NT2/D1 (cell line): ENCODE data around the gene DNASE1.
"Not testable (repeated sequence)": the region's sequence is repeated elsewhere in the genome, so short reads cannot be mapped to it uniquely, and the experiment has no call there.

ENCODE experiments used
- DNase-seq: peaks from one replicate; pipeline ENCODE4 v3.0.0-alpha.2; 2011; ENCODE audit warnings: low read depth, low spot score
- H3K27me3 ChIP-seq: 2 replicates; pipeline ENCODE4 v1.6.0; 2011; ENCODE audit warnings: mild to moderate bottlenecking; ENCODE audit not compliant: insufficient read length, insufficient read depth
- H3K36me3 ChIP-seq: 2 replicates; pipeline ENCODE4 v1.6.1; 2011; ENCODE audit warnings: mild to moderate bottlenecking, low read length, mixed read lengths; ENCODE audit not compliant: insufficient read depth, insufficient read length
- H3K4me1 ChIP-seq: 2 replicates; pipeline ENCODE4 v1.5.1; 2011; ENCODE audit not compliant: insufficient read depth, insufficient read length
- H3K4me3 ChIP-seq: 2 replicates; pipeline ENCODE4 v1.5.1; 2011; ENCODE audit warnings: low read depth; ENCODE audit not compliant: insufficient read length
- H3K9ac ChIP-seq: 2 replicates; pipeline ENCODE4 v1.6.0; 2011; ENCODE audit warnings: low read depth; ENCODE audit not compliant: insufficient read length
- H3K9me3 ChIP-seq: 2 replicates; pipeline ENCODE4 v1.5.1; 2011; ENCODE audit warnings: mild to moderate bottlenecking, low read length; ENCODE audit not compliant: insufficient read depth
- SUZ12 ChIP-seq: IDR thresholded peaks from 2 replicates; pipeline ENCODE4 v1.6.1; 2011; ENCODE audit not compliant: insufficient read length, insufficient read depth; ENCODE audit errors: extremely low read depth
- YY1 ChIP-seq: IDR thresholded peaks from 2 replicates; pipeline ENCODE4 v1.6.1; 2011; ENCODE audit not compliant: insufficient read length, insufficient read depth
- ZNF274 ChIP-seq: IDR thresholded peaks from 2 replicates; pipeline ENCODE4 v1.6.1; 2011; ENCODE audit warnings: mild to moderate bottlenecking, low read depth, low read length

Gene DNASE1, protein sequence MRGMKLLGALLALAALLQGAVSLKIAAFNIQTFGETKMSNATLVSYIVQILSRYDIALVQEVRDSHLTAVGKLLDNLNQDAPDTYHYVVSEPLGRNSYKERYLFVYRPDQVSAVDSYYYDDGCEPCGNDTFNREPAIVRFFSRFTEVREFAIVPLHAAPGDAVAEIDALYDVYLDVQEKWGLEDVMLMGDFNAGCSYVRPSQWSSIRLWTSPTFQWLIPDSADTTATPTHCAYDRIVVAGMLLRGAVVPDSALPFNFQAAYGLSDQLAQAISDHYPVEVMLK

GRCh38 chr16:3654249-3654991 is at the start of gene DNASE1:
Gene DNASE1, plus strand, starts transcription at chr16:3654691. Its CDS starts 683 bp downstream, at chr16:3655374.
- Histone ChIP-seq H3K27me3 (no peaks in the 10 kb centered on the region), H3K4me3 (no peak within 1 kb of the TSS), H3K36me3 (peaks cover 86% of the 10 kb centered on the region), H3K9me3 (no peaks in the 10 kb centered on the region), H3K9ac (no peak within 1 kb of the TSS), H3K4me1 (peaks cover 18% of the 10 kb centered on the region)
- peak; percentile 68 for DNase-seq
- TF ChIP-seq ZNF274 (no peak), SUZ12 (no peak)

DNA sequence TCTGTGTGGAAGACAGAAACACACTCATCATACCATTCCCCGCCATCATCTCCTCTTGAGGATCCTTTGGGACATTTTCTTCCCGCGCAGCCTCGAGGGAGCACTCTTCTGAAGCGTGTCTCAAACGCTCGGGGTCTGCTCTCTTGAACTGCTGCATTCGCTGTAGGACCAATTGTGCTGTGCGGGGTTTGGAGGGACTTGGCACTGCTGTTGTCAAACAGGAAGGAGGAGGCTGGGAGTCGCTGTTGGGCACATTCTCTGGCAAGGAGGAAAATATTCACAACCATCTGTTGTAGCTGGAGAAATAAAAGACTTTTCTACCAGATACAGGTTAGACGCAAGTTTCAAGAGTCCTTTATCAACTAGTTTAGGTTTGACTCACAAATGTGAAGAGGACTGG is 48.0 kb upstream of the DNASE1 start:
- Histone ChIP-seq H3K4me1 (no peaks in the 10 kb centered on the region), H3K4me3 (no peak overlapping the region), H3K9ac (no peak overlapping the region), H3K9me3 (no peaks in the 10 kb centered on the region), H3K36me3 (peaks cover 51% of the 10 kb centered on the region), H3K27me3 (no peaks in the 10 kb centered on the region)
- no peak for DNase-seq
- no peak for TF ChIP-seq ZNF274
- no peak for TF ChIP-seq SUZ12
- TF ChIP-seq YY1: no peak

- peaks cover 44% of the 10 kb centered on the region for H3K36me3 ChIP-seq
- no peak overlapping the region for H3K4me3 ChIP-seq
- TF ChIP-seq YY1 (no peak), SUZ12 (no peak), ZNF274 (no peak)
- no peaks in the 10 kb centered on the region for H3K4me1 ChIP-seq
- H3K9ac ChIP-seq: no peak overlapping the region
- H3K27me3 ChIP-seq: no peaks in the 10 kb centered on the region
- DNase-seq: no peak
- H3K9me3 ChIP-seq: no peaks in the 10 kb centered on the region
Measured at GRCh38 chr16:3607161-3607560, 47.3 kb upstream of the DNASE1 start.

DNA sequence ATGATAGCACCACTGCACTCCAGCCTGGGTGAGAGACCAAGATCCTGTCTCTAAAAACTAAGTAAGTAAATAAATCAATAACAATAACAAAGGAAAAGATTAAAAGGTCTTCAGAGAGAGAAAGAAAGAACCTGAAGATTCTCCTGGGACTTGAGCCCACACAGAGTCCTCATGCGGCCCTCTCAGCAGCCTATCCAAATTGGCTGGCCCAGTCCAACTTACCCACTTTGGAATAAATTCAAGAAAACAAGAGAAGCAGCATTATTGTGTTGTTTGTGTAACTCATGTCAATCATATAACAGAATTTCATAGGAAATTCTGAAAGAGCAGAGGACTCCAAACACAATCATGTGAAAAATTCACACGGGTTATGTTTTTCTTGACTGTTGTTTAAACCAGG is 46.9 kb upstream of the DNASE1 start:
- no peak for DNase-seq
- H3K4me1 ChIP-seq: peaks cover under 1% of the 10 kb centered on the region
- H3K4me3 ChIP-seq: no peak overlapping the region
- H3K9me3 ChIP-seq: no peaks in the 10 kb centered on the region
- H3K9ac ChIP-seq: no peak overlapping the region
- peaks cover 39% of the 10 kb centered on the region for H3K36me3 ChIP-seq
- no peaks in the 10 kb centered on the region for H3K27me3 ChIP-seq
- no peak for TF ChIP-seq ZNF274
- no peak for TF ChIP-seq YY1
- no peak for TF ChIP-seq SUZ12

DNA sequence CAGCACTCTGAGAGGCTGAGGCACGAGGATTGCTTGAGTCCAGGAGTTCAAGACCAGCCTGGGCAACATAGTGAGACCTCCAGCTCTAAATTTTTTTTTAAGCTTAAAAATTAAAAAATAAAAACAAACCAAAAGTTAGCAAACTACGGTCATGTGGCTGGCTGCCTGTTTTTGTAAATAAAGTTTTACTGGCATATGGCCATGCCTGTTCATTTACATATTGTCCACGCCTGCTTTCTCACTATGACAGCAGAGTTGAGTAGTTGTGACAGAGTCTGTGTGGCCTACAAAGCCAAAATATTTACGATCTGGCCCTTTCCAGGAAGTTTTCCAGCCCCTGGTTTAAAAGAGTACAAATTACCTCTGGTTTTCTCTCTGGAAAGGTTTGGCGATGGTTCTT is 46.4 kb upstream of the DNASE1 start:
- H3K4me3 ChIP-seq: no peak overlapping the region
- no peak for DNase-seq
- no peak overlapping the region for H3K9ac ChIP-seq
- no peaks in the 10 kb centered on the region for H3K9me3 ChIP-seq
- TF ChIP-seq SUZ12 (no peak), YY1 (no peak), ZNF274 (no peak)
- peaks cover 36% of the 10 kb centered on the region for H3K36me3 ChIP-seq
- peaks cover 3% of the 10 kb centered on the region for H3K4me1 ChIP-seq
- H3K27me3 ChIP-seq: no peaks in the 10 kb centered on the region

DNA sequence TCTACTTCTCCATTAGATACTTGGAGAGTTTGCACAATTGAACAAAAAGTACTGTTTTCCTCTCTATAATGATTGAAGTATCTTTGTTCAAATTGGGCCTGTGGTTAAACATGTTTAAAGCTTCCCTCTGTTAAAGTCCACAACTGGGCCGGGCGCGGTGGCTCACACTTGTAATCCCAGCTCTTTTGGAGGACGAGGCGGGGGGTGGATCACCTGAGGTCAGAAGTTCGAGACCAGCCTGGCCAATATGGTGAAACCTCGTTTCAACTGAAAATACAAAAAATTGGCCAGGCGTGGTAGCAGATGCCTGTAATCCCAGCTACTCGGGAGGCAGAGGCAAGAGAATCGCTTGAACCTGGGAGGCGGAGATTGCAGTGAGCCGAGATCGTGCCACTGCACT is 45.5 kb upstream of the DNASE1 start:
- not testable (repeated sequence) for H3K27me3 ChIP-seq, DNase-seq, H3K9ac ChIP-seq, H3K4me3 ChIP-seq, H3K4me1 ChIP-seq, H3K9me3 ChIP-seq
- H3K36me3 ChIP-seq: peaks cover 31% of the 10 kb centered on the region

DNA sequence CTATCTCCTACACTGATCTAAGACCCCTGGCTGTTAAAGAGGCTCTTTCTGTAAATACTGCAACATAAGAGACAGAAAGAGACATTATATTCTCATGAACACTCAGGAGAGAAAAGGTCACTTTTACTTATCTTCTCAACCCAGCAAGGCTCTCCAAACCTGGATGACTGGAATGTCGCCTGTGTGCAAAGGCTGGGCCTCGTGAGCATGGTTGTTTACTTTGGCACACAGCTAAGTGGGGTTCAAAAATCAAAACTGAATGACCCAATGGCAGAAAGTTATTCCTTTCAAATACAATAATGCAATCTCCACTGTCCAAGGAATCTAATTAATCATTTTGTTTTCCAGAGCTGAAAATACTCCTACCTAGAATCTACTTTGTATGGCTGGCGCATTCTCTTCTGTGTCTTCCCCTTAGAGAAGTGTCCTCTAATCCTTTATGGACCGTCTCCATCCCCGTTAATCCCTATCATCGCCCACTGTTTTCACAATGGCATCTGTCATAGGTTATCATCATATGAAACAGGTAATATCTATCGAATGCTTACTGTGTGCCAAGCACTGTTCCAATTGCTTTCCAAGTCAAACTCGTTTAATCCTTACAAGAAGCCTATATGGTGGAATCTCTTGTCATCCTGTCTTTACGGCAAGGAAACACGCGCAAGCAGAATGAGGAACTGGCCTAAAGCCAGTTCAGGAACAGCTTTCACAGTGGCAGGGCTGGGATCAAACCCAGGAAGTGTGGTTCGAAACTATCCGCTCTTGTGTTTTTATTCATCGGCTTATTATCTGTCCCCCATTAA is 44.4 kb upstream of the DNASE1 start:
- Histone ChIP-seq H3K4me1 (peaks cover 3% of the 10 kb centered on the region), H3K9me3 (no peaks in the 10 kb centered on the region), H3K27me3 (no peaks in the 10 kb centered on the region), H3K4me3 (peak overlapping the region; percentile 93), H3K36me3 (peaks cover 32% of the 10 kb centered on the region), H3K9ac (peak overlapping the region; percentile 3)
- no peak for TF ChIP-seq ZNF274
- no peak for DNase-seq
